Measurements from ENCODE around the gene CALR.
"Not testable (repeated sequence)": the region's sequence is repeated elsewhere in the genome, so short reads cannot be mapped to it uniquely, and the experiment has no call there.

Gene CALR

GRCh38 chr19:12953138-12953798 lies 14.9 kb downstream of the CALR start:
- no peak for TF ChIP-seq CTCF (IDR thresholded peaks at IDR 0.05)
- H3K36me3 ChIP-seq = peaks cover 17% of the 10 kb centered on the region
- no peak overlapping the region for H3K4me3 ChIP-seq (ENCODE audit: low read depth in 1 of 2, low read length in 1 of 2)
- H3K9me3 ChIP-seq = no peaks in the 10 kb centered on the region
- H3K4me1 ChIP-seq (ENCODE audit: control insufficient read depth in 1 of 2, insufficient read depth in 1 of 2, low read depth in 1 of 2, low read length in 1 of 2) = peaks cover 15 to 31% of the 10 kb centered on the region in 2 experiments
- H3K27me3 ChIP-seq = no peaks in the 10 kb centered on the region
- H3K27ac ChIP-seq = peak overlapping the region; percentile 45

DNA sequence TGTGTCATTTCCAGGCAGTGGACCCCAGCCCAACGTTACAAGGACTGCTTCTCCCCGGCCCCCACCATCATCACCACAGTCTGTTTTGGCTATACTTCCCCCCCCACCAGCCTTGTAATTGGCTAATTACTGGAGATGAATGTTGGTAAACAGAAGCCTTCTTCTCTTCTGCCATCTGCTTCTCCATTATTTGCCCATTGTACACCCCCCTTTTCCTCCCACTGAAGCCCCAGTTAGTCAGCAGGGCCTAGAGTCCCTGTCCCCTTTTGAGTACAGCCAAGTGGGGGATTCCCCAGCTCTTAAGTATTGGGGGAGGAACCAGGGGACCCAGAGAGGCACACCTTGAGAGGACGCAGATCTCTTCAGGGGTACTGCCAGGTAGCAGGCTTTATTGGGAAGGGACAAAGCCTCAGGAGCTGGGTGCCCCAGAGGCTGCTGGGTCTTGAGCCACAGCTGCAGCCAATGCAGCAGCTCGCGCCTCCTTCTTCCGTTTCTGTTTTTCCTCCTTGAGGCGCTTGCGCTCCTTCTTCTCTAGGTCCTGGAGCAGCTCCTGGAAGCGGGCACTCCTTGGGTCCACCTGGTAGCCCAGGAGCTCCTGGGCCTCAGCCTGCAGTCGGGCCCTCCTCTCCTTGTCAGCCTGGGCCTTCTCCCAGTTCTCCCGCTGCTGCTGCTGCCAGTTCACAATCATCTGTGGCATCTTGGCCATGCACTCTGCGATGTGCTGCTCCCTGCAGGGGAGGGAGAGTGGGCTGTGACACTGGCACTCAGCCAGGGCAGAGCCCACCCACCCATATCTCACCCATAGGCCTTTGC lies 15.6 kb downstream of the CALR start:
- Histone ChIP-seq H3K9me3 (no peaks in the 10 kb centered on the region), H3K4me3 (ENCODE audit: low read depth in 1 of 2, low read length in 1 of 2) (no peak overlapping the region), H3K27ac (peak overlapping the region; percentile 45), H3K4me1 (ENCODE audit: control insufficient read depth in 1 of 2, insufficient read depth in 1 of 2, low read depth in 1 of 2, low read length in 1 of 2) (peaks cover 15 to 31% of the 10 kb centered on the region in 2 experiments), H3K36me3 (peaks cover 9% of the 10 kb centered on the region), H3K27me3 (no peaks in the 10 kb centered on the region)
- TF ChIP-seq CTCF (IDR thresholded peaks at IDR 0.05) = no peak

- Histone ChIP-seq H3K27ac (peak overlapping the region; percentile 38), H3K4me3 (ENCODE audit: low read depth in 1 of 2, low read length in 1 of 2) (no peak overlapping the region), H3K4me1 (ENCODE audit: control insufficient read depth in 1 of 2, insufficient read depth in 1 of 2, low read depth in 1 of 2, low read length in 1 of 2) (peaks cover 15 to 31% of the 10 kb centered on the region in 2 experiments), H3K36me3 (peaks cover 3% of the 10 kb centered on the region), H3K9me3 (no peaks in the 10 kb centered on the region), H3K27me3 (no peaks in the 10 kb centered on the region)
- no peak for TF ChIP-seq CTCF (IDR thresholded peaks at IDR 0.05)
Observed at GRCh38 chr19:12954612-12954962, 16.2 kb downstream of the CALR start.

DNA sequence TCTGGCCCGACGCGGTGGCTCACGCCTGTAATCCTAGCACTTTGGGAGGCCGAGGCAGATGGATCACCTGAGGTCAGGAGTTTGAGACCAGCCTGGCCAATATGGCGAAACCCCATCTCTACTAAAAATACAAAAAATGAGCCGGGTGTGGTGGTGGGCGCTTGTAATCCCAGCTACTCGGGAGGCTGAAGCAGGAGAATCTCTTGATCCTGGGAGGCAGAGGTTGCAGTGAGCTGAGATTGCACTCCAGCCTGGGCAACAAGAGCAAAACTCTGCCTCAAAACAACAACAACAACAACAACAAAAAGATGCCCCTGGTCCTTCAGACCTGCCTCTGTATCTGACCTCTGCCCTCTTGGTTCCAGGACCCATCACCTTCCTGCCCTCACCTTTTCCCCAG lies 17.2 kb downstream of the CALR start:
- H3K27ac ChIP-seq; H3K9me3 ChIP-seq; H3K36me3 ChIP-seq; H3K4me3 ChIP-seq (ENCODE audit: low read depth in 1 of 2, low read length in 1 of 2); H3K27me3 ChIP-seq: not testable (repeated sequence)
- H3K4me1 ChIP-seq (ENCODE audit: control insufficient read depth in 1 of 2, insufficient read depth in 1 of 2, low read depth in 1 of 2, low read length in 1 of 2) = peaks cover 15 to 25% of the 10 kb centered on the region in 2 experiments

DNA sequence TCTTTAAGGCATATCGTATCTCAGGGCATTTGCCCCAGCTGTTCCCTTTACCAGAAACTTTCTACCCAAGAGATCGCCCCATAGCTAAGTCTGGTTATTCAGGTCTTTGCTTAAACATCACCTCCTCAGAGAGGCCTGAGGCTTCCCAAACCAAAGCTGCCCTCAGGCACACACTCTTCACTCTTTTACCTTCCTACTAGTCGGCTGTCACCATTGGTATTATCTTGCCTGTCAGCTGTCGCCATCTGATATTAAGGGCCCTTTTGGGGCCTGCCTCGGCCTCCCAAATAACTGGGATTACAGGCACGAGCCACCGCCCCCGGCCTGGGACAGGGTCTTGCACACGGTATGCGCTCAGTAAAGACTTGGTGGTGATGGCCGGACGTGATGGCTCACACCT lies 17.6 kb downstream of the CALR start:
- H3K9me3 ChIP-seq = no peaks in the 10 kb centered on the region
- no peaks in the 10 kb centered on the region for H3K36me3 ChIP-seq
- no peak overlapping the region for H3K27ac ChIP-seq
- no peak for TF ChIP-seq CTCF (IDR thresholded peaks at IDR 0.05)
- no peaks in the 10 kb centered on the region for H3K27me3 ChIP-seq
- peaks cover 15 to 25% of the 10 kb centered on the region in 2 experiments for H3K4me1 ChIP-seq (ENCODE audit: control insufficient read depth in 1 of 2, insufficient read depth in 1 of 2, low read depth in 1 of 2, low read length in 1 of 2)
- no peak overlapping the region for H3K4me3 ChIP-seq (ENCODE audit: low read depth in 1 of 2, low read length in 1 of 2)

All from neutrophil (primary cell).